Panc1 (cell line): ENCODE data around the gene KRT15.

ENCODE experiments used
- POLR2AphosphoS5 ChIP-seq: IDR thresholded peaks from 2 replicates; pipeline ENCODE4 v1.6.1; 2012; ENCODE audit warnings: mild to moderate bottlenecking, low read depth, low read length, moderate library complexity
- TCF7L2 ChIP-seq: IDR thresholded peaks from 2 replicates; pipeline ENCODE4 v1.6.1; 2011; ENCODE audit warnings: mild to moderate bottlenecking, low read depth, low read length, inconsistent platforms
- TF ChIP-seq, protein P1 (sequence below), 2 experiments: IDR thresholded peaks; 2 replicates each; pipeline ENCODE4 v1.6.1; 2011 to 2012; ENCODE audit warnings: low read depth in 2 of 2, control low read depth in 1 of 2, low read length in 1 of 2, mild to moderate bottlenecking in 1 of 2, moderate library complexity in 1 of 2; ENCODE audit not compliant: insufficient read depth in 1 of 2
- TF ChIP-seq, protein P2 (sequence below): fragments of 450-650 bp; IDR thresholded peaks from 2 replicates; pipeline ENCODE4 v1.5.1; 2017; ENCODE audit warnings: mild to moderate bottlenecking

DNA sequence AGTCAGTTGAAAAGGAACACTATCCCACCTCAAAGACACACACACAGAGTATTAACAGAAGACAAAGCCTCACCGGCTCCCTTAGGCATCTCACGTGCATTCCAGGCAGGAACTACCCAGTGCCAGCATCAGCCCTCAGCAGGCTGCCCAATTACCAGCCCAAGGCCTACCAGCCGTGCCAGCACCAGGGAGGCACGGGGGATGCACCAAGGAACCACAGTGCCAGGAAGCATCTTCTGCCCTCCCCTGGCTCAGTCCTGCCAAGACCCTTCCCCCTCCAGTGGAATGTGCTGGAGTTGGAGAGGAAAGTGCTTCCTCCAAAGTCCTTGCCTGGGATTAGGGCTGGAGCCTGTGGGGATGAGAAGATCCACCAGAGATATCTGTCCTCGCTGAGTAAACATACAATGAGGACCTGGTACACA, 20.4 kb upstream of the KRT15 start:
- TF ChIP-seq, protein P1, sequence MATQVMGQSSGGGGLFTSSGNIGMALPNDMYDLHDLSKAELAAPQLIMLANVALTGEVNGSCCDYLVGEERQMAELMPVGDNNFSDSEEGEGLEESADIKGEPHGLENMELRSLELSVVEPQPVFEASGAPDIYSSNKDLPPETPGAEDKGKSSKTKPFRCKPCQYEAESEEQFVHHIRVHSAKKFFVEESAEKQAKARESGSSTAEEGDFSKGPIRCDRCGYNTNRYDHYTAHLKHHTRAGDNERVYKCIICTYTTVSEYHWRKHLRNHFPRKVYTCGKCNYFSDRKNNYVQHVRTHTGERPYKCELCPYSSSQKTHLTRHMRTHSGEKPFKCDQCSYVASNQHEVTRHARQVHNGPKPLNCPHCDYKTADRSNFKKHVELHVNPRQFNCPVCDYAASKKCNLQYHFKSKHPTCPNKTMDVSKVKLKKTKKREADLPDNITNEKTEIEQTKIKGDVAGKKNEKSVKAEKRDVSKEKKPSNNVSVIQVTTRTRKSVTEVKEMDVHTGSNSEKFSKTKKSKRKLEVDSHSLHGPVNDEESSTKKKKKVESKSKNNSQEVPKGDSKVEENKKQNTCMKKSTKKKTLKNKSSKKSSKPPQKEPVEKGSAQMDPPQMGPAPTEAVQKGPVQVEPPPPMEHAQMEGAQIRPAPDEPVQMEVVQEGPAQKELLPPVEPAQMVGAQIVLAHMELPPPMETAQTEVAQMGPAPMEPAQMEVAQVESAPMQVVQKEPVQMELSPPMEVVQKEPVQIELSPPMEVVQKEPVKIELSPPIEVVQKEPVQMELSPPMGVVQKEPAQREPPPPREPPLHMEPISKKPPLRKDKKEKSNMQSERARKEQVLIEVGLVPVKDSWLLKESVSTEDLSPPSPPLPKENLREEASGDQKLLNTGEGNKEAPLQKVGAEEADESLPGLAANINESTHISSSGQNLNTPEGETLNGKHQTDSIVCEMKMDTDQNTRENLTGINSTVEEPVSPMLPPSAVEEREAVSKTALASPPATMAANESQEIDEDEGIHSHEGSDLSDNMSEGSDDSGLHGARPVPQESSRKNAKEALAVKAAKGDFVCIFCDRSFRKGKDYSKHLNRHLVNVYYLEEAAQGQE (IDR thresholded peaks at IDR 0.05; ENCODE audit: insufficient read depth in 1 of 2, low read depth in 2 of 2, low read length in 1 of 2), result no peak
- TF ChIP-seq, protein P2, sequence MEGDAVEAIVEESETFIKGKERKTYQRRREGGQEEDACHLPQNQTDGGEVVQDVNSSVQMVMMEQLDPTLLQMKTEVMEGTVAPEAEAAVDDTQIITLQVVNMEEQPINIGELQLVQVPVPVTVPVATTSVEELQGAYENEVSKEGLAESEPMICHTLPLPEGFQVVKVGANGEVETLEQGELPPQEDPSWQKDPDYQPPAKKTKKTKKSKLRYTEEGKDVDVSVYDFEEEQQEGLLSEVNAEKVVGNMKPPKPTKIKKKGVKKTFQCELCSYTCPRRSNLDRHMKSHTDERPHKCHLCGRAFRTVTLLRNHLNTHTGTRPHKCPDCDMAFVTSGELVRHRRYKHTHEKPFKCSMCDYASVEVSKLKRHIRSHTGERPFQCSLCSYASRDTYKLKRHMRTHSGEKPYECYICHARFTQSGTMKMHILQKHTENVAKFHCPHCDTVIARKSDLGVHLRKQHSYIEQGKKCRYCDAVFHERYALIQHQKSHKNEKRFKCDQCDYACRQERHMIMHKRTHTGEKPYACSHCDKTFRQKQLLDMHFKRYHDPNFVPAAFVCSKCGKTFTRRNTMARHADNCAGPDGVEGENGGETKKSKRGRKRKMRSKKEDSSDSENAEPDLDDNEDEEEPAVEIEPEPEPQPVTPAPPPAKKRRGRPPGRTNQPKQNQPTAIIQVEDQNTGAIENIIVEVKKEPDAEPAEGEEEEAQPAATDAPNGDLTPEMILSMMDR, result no peak
- no peak for TF ChIP-seq POLR2AphosphoS5
- no peak for TF ChIP-seq TCF7L2
